Myocyte (in vitro differentiated cells): ENCODE results near the gene TEAD4. TPM values are rescaled to one million over a fixed set of nuclear protein-coding genes. Genes with fewer than 3 reads are reported as not detected.
A peak's percentile ranks its signal among the peaks of the same experiment; 100 is the strongest.
"Not testable (repeated sequence)": the region's sequence is repeated elsewhere in the genome, so short reads cannot be mapped to it uniquely, and the experiment has no call there.

ENCODE experiments used
- DNase-seq: peaks from one replicate; pipeline ENCODE4 v3.0.0-alpha.2; 2012; ENCODE audit warnings: low read depth
- total RNA-seq: library from RNA; depleted of rRNA; stranded (reverse); fragments of >200 nt; gene quantifications from 2 replicates; pipeline ENCODE4 v1.2.3, GENCODE V29; 2014

The TEAD4 gene
- total RNA-seq, 1 donor from 2014 or later: 328 TPM

DNA sequence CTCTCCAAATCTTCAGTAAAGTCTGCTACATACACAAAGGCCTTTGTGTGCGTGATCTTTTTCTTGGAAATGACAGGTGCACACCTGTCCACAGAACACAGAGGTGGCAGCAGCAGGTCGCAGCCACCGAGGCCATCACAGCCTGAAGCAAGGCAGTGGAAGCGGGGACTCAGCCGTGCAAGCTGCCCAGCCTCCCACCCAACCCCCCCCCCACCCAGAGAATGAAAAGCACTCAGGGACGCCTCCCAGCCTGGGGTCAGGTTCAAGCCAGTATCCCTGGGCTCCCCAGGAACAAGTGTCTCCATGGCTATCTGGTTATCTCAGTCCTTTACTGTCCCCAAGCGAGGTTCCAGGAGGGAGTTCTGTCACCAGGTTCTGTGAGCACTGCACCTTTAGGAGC, 86.8 kb downstream of the TEAD4 start:
- no peak for DNase-seq

GRCh38 chr12:3046441-3047200, 87.4 kb downstream of the TEAD4 start:
- DNase-seq: peak; percentile 82

DNA sequence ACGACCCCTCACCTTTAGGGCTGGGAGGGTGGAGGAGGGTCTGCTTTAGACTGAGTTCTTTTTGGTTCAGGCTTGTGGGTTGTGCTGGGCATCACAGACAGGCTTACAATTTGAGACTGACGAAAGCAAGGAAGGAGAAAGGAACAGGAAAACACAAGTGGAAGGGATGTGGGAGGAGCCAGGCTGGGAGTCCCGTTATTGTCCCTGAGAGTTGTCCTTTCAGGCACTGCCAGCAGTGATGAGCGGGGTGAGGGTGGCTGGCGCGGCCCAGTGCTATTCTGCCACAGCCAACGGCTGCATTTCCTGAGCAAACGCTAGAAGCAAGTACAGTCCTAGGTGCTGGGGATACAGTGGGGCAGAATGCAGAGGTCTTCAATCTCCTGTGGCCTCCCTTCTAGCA, 88.8 kb downstream of the TEAD4 start:
- DNase-seq: peak; percentile 65

DNA sequence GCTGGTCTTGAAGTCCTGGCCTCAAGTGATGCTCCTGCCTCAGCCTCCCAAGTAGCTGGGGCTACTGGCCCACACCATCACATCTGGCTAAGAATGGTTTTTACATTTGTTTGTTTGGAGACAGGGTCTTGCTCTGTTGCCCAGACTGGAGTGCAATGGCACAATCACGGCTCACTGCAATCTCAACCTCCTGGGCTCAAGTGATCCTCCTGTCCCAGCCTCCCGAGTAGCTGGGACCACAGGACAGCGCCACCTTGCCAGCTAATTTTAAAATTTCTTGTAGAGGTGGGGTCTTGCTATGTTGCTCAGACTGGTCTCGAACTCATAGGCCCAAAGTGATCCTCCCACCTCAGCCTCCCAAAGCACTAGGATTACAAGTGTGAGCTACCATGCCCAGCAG, 89.3 kb downstream of the TEAD4 start:
- no peak for DNase-seq

DNA sequence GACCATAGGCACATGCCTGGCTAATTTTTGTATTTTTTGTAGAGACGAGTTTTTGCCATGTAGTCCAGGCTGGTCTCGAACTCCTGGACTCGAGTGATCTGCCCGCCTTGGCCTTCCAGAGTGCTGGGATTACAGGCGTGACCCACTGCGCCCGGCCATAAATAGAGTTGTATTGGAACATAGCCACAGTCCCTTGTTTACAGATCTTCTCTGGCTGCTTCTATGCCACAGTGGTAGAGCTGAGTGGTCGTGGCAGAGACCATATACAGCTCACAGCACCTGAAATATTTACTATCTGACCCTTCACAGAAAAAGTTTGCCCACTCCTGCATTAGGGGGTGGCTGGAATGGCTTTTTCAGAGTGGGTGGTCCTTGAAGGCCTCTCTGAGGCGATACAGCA, 90.0 kb downstream of the TEAD4 start:
- DNase-seq: peak; percentile 58

DNA sequence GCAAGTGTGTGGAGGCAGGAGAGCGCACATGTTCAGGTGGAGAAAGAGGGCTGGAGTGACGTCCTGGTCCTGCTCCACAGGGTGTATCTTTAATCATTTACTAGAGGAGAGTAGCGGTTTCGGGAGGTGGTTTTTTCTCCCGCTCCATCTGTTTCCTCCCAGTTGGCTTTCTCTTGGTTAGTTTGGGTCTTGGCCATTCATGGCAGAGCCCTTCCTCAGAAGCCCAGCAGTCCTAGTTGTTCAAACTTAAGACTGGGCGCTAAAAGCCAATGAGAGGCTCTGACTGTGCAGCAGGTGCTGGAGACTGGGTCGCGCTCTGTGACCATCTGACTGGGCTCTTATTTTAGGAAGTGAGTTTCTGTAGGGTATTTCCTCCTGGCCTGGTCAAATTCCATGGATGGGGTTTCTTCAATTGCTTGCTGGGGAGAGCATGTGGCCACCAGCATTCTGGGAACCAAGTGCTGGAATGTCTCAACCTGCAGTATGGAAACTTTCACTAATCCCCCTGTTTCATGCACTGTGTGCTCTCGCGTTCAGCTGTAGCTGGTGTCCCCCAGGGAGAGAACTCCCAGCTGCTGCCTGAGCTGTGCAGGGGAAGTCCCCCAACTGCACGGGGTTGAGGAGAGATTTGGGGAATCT, 90.5 kb downstream of the TEAD4 start:
- DNase-seq: peak; percentile 93

DNA sequence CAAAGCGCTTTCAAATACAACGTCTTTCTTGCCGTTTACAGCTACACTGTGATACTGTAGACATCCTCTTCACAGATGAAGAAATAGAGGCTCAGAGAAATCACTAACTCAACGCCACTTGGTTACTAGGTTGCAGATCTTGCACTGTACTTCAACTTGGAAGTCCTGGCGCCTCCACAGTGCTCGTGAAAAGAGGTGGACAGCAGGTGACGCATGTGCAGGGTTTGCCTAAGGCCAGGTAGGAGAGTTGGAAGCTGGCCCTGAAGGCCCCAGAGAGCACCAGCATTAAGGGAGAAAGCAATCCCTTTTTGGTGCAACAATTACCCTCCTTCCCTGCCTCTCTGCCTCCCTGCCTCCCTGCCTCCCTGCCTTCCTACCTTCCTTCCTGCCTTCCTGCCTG, 95.2 kb downstream of the TEAD4 start:
- DNase-seq: no peak

- DNase-seq: no peak
These were observed 96.0 kb downstream of the TEAD4 start for GRCh38 chr12:3055026-3055703.

DNA sequence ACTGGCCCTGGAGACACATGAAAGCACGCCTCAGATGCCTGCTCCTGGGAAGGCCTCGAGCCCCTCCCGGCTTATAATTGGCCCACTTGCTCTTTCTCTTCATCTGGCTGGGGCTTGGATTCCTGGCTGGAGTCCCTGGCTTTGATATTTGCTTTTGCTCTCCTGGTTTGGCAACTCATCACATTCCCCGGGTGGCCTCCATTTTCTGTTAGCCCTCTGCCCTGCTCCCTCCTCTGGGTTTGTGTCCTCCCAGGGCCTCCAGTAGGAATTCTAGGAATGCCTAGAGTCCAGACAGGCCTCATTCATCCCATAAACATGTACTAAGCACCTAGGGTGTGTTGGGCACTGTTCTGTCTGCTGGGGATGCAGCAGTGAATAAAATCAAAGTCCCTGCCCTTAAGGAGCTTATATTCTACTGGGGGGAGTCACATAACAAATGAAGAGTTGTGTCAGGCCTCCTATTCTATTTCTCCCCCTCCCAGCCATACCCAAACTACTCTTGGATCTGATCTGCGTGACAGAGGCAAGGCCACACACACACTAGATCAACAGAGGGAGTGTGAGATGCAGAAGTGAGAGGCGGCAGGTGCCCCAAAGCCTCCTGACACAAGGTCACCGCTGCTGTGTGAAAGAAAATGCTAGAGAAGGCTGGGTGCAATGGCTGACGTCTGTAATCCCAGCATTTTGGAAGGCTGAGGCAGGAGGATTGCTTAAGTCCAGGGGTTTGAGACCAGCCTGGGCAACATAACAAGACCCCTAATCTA, 96.7 kb downstream of the TEAD4 start:
- DNase-seq: no peak

DNA sequence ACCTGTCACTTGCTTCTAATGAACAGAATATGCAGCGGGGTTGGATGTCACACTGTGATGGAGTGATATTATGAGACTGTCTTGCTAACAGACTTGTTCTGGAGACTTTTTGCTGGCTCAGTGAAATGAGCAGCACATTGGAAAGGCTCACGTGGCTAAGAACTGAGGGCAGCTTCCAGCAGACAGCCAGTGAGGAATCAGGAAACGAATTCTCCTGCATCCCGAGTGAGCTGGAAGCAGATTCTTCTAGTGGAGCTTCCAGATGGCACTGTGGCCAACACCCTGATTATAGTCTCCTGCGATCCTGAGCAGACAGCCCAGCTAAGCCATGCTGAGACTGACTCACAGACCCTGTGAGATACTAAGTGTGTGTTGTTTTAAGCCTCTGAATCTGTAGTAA, 101.9 kb downstream of the TEAD4 start:
- DNase-seq: peak; percentile 83

- DNase-seq: peak; percentile 62
These were observed 102.5 kb downstream of the TEAD4 start for GRCh38 chr12:3061501-3062215.

DNA sequence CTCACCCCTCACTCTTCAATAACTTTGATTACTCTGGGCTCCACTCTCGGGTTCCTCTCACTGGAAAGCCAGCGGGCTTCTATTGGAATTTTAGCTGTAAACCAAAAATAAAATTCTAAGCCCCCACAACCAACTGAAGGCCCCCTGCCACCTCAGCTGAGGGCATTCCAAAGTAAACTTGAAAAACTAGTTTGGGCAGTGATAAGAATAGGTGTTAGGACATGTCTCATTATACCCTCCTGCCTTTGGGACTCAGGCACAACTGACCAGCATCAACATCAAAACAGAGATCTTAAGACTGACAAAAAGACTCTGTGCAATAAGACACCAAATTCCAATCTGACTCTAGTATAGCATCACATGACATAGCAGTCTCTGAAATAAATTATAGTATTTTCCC, 106.1 kb downstream of the TEAD4 start:
- DNase-seq: no peak

- DNase-seq: not testable (repeated sequence)
These were observed 106.6 kb downstream of the TEAD4 start for GRCh38 chr12:3065846-3066245.

- no peak for DNase-seq
These were observed 110.5 kb downstream of the TEAD4 start for GRCh38 chr12:3069714-3070113.

DNA sequence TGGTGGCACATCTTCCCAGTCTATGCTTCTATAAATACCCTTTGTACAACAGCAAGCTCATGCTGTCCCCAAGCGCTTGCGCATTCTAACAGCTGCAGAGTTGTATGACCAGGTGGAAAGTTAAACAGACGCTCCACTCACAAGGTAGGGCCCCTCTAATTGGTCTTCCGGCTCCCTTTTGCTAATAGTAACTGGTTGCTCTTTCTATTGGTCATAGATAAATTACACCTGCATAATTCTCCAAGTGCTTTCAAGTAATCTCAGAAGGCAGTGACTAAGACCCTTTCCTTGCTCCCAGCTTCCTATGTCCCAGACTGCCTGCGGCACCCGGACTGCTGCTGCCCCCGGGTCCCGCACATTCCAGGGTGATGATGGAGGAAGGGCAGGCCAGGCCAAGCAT, 111.9 kb downstream of the TEAD4 start:
- peak; percentile 25 for DNase-seq

DNA sequence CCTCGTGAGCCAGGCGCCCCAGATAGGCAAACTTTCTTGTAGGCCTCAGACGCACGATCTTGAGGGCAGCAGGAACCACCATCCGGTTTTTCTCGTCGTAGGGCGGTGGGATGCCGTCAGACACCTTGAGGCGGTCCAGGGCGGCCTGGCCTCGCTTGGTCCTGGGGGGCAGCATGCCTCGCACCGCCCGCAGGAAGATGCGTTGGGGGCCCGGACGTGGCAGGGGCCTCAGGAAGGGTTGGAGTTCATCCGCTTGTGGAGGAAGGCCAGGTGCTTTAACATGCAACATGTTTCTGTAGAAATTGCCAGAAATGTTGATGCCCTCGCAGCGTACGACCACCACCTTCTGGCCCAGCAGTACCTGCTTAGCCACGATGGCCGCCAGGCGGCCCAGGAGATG, 112.5 kb downstream of the TEAD4 start:
- no peak for DNase-seq

DNA sequence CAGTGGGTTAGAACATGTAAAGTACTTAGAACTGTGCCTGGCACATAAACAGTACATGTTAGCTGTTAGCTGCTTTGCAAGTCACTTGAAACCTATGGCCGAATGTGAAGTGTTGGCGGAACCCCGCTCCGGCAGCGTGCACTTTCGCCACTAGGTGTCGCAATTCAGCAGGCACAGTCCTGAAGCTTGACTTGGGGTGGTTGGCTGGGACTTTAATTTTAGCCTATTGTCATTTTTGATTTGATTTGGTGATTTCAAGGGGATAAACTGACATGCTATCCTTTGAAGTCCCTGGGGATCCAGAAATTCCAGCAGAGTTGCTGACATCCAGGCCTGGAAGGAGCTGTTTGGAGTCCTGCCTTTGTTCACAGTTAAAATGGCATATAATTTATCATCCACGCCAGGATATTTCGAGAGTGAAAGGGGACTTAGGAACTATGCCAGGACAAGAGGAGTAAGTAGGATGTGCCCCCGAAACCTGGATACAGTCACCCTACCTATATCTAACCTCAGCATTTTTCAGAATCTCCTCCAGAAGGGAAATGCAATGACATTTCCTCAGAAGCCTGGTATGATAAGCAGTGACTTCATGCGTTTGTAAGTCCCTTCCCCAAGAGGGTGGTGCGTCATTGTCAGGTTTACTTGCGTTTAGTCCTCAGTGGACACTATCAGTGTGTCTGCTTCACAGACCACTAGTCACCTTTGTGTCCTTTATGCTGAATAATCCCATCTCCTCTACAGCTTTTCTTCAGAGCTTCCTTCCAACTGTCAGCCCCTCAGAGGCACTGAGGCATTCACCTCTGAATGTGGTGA, 114.4 kb downstream of the TEAD4 start:
- DNase-seq: peak; percentile 88

DNA sequence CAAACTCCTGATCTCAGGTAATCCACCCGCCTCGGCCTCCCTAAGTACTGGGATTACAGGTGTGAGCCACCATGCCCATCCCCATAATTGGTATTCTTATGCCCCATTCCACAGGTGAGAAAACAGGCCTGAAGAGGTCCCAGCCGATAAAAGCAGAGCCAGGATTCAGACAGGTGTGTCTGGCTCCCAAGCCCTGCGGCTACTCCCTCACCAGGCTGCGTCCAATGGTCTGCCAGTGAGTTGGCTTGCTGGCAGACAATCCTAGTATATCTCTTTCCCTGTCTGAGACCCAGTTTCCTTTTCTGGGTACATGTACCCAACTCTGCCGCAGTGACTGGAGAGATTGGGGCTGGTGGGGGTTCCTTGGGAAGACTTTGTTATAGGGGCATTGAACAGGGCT, 116.1 kb downstream of the TEAD4 start:
- no peak for DNase-seq

DNA sequence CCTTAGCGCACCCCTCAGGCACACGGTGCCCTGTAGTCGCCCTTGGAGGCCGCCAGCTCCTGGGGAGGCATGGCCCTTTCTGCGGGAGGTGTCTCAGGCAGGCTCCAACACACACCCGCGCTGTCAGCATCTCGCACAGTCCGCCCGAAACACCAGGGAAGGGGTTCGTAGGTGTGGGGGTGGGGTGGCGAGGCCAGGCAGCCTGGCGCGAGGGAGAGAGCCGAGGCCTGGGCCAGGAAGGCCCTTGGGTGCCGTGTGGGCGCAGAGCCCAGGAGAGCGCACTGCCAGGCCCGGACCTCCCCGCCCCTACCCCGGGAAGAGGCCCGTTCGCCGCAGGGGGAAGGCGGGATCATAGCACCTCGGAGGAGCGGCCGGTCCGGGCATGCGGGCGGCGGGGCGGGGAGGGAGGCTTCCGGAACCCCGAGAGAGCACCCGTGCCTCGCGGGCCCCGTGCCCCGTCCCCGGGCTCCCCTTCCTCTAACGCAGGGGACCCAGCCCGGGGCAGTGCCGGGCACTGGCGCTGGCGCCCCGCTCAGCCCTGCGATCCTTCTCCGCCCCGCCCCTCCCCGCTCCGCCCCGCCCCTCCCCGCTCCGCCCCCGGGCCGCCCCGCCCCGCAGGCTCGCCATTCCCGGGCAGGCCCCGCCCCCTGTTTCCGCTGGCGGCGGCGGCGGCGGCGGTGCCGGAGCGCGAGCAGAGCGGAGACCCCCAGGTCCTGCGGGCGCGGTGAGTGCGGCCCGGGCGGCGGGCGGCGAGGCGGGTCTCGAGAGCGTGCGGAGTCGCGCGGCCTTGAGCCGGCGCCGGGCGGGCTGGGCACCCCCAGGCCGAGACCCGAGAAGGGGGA, 117.8 kb downstream of the TEAD4 start, which contains the start of gene TSPAN9:
Gene TSPAN9, plus strand, starts transcription at position 650 of the 842 bp plus-strand sequence. CDS start 123,815 bp downstream, outside the sequence.
- peak; percentile 66 for DNase-seq
